Caki2 (cell line): ENCODE measurements around the gene GP9. TPM values are rescaled to one million over a fixed set of nuclear protein-coding genes. Genes with fewer than 3 reads are reported as not detected.

Experiments
- DNase-seq: peaks from one replicate; pipeline ENCODE4 v3.0.0-alpha.2; 2015; ENCODE audit warnings: low read depth
- in situ Hi-C: cut with HindIII; loops from 2 replicates; pipeline ENCODE4 v1.10.0; 2016; ENCODE audit warnings: low sequenced_read_pairs, low pct_unique_long_range_greater_than_20kb, mixed read lengths
- total RNA-seq: library from RNA; depleted of rRNA; stranded (reverse); fragments of >200 nt; shearing (Covaris generic); gene quantifications from 2 replicates; pipeline ENCODE4 v1.2.3, GENCODE V29; 2014; ENCODE audit warnings: low replicate concordance

GP9 gene
- total RNA-seq, 1 experiment from 2014 or later, result not detected

GRCh38 chr3:129025691-129026435, 34.7 kb upstream of the GP9 start:
- in situ Hi-C loops, result no loop called here
- no peak for DNase-seq

- DNase-seq, result peak; percentile 85
- in situ Hi-C loops, result no loop called here
Measured at GRCh38 chr3:129026728-129027543, 33.6 kb upstream of the GP9 start.

GRCh38 chr3:129027544-129027880, 33.1 kb upstream of the GP9 start:
- no peak for DNase-seq
- in situ Hi-C loops, result no loop called here

GRCh38 chr3:129028866-129029265, 31.7 kb upstream of the GP9 start:
- in situ Hi-C loops, result no loop called here

GRCh38 chr3:129030611-129031010, 30.0 kb upstream of the GP9 start:
- DNase-seq, result no peak
- in situ Hi-C loops, result no loop called here

More at GRCh38 chr3:129028866-129029265, 31.7 kb upstream of the GP9 start:
- DNase-seq, result no peak

- in situ Hi-C loops, result no loop called here
- DNase-seq, result no peak
Measured at GRCh38 chr3:129031476-129032215, 28.9 kb upstream of the GP9 start.

GRCh38 chr3:129032716-129033115, 27.9 kb upstream of the GP9 start:
- no peak for DNase-seq
- in situ Hi-C loops, result no loop called here

- DNase-seq, result no peak
Measured at GRCh38 chr3:129033151-129033550, 27.4 kb upstream of the GP9 start.

GRCh38 chr3:129033633-129034321, 26.8 kb upstream of the GP9 start:
- in situ Hi-C loops, result no loop called here
- no peak for DNase-seq

More at GRCh38 chr3:129033151-129033550, 27.4 kb upstream of the GP9 start:
- in situ Hi-C loops, result no loop called here

- in situ Hi-C loops, result no loop called here
- no peak for DNase-seq
Measured at GRCh38 chr3:129034642-129035041, 25.9 kb upstream of the GP9 start.

GRCh38 chr3:129035360-129036221, 25.0 kb upstream of the GP9 start:
- in situ Hi-C loops, result no loop called here
- DNase-seq, result no peak

GRCh38 chr3:129036222-129037092, 24.1 kb upstream of the GP9 start:
- DNase-seq, result no peak
- in situ Hi-C loops, result no loop called here

GRCh38 chr3:129037093-129037419, 23.5 kb upstream of the GP9 start:
- in situ Hi-C loops, result no loop called here
- DNase-seq, result no peak

- in situ Hi-C loops, result no loop called here
- no peak for DNase-seq
Measured at GRCh38 chr3:129038121-129038855, 22.3 kb upstream of the GP9 start.

- no peak for DNase-seq
- in situ Hi-C loops, result no loop called here
Measured at GRCh38 chr3:129039271-129040038, 21.1 kb upstream of the GP9 start.

GRCh38 chr3:129040039-129040336, 20.6 kb upstream of the GP9 start:
- in situ Hi-C loops, result no loop called here
- no peak for DNase-seq
